Lung (tissue), 12 donors: ENCODE results near the gene KCNRG. TPM values are rescaled to one million over a fixed set of nuclear protein-coding genes. Genes with fewer than 3 reads are reported as not detected.

Source experiments
- ATAC-seq: fragments of 200-7000 bp; cut with Tn5 transposase; one replicate; pipeline ENCODE4 v1.9.1; 2020; ENCODE audit warnings: moderate number of reproducible peaks; ENCODE audit not compliant: insufficient read depth, low FRiP score
- DNase-seq, 3 donors: peaks; one replicate each; pipeline ENCODE4 v3.0.0-alpha.2; 2013 to 2017
- H3K27ac ChIP-seq, 2 donors: one replicate each; pipeline ENCODE4 v1.5.1; 2013; ENCODE audit warnings: mild to moderate bottlenecking in 2 of 2, moderate library complexity in 2 of 2, control low read depth in 1 of 2, inconsistent platforms in 1 of 2, low read depth in 1 of 2, low read length in 1 of 2
- H3K27me3 ChIP-seq, 3 donors: one replicate each; pipeline ENCODE4 v1.5.1; 2013; ENCODE audit warnings: low read length in 2 of 3; ENCODE audit not compliant: control insufficient read depth in 3 of 3, insufficient read depth in 3 of 3
- H3K36me3 ChIP-seq, 4 donors: one replicate each; pipeline ENCODE4 v1.5.1; 2013; ENCODE audit warnings: low read length in 4 of 4, mild to moderate bottlenecking in 1 of 4, moderate library complexity in 1 of 4; ENCODE audit not compliant: control insufficient read depth in 4 of 4, insufficient read depth in 4 of 4
- H3K4me1 ChIP-seq, 5 donors: one replicate each; pipeline ENCODE4 v1.5.1; 2013; ENCODE audit warnings: low read length in 5 of 5, mild to moderate bottlenecking in 2 of 5, moderate library complexity in 1 of 5; ENCODE audit not compliant: control insufficient read depth in 5 of 5, insufficient read depth in 5 of 5
- H3K4me3 ChIP-seq: one replicate; pipeline ENCODE4 v1.5.1; 2013; ENCODE audit warnings: mild to moderate bottlenecking, control low read depth, moderate library complexity
- H3K9ac ChIP-seq, 2 donors: one replicate each; pipeline ENCODE4 v1.5.1; 2013; ENCODE audit warnings: low read length in 2 of 2, control low read depth in 1 of 2; ENCODE audit not compliant: insufficient read depth in 1 of 2
- H3K9me3 ChIP-seq, 4 donors: one replicate each; pipeline ENCODE4 v1.5.1; 2013; ENCODE audit warnings: low read length in 3 of 4, mild to moderate bottlenecking in 1 of 4, moderate library complexity in 1 of 4; ENCODE audit not compliant: control insufficient read depth in 4 of 4, insufficient read depth in 3 of 4
- CTCF ChIP-seq: IDR thresholded peaks from 2 replicates; pipeline ENCODE4 v1.5.1; 2012; ENCODE audit warnings: mild to moderate bottlenecking; ENCODE audit errors: control extremely low read depth, extremely low read depth
- WGBS, 2 donors: extraction: QIAGEN DNeasy Blood & Tissue Kit; methylation state at CpG; one replicate each; pipeline ENCODE4 v1.1.7; 2013; 5-methylcytosine and 5-hydroxymethylcytosine counted together
- polyA plus RNA-seq, 2 donors: library from polyadenylated mRNA; stranded (reverse); fragments of 200-250 nt; gene quantifications; one replicate each; pipeline ENCODE4 v1.2.1, GENCODE V29; 2013
- total RNA-seq, 2 donors: library from RNA; depleted of rRNA in 1 of 2; stranded (reverse); fragments of >200 nt in 1 of 2; gene quantifications; one replicate each; pipeline ENCODE4 v1.2.1, GENCODE V29; 2014 to 2021
- donor health status: control.
- donor health status: control.
- donor health status: Bipolar disorder and iron deficiency.
- donor health status: healthy.
- donor health status: DM: yes; HTN: yes; CAD: no.

The KCNRG gene
- total and polyA plus RNA-seq, 4 donors, result 2.9 to 13.6 (median 6.9) TPM

- TF ChIP-seq CTCF, result no peak
- Histone ChIP-seq H3K9me3 (no peaks in the 10 kb centered on the region), H3K4me3 (no peak overlapping the region), H3K9ac (no peak overlapping the region), H3K27me3 (no peaks in the 10 kb centered on the region), H3K27ac (no peak overlapping the region), H3K4me1 (peaks cover 0 to 15% (median 0%) of the 10 kb centered on the region in 5 donors), H3K36me3 (peaks cover 18 to 23% (median 19%) of the 10 kb centered on the region in 4 donors)
- 93 to 96% methylated on average over 1 of the region's 1 CpG for WGBS, 2 donors
- no peak for DNase-seq
- ATAC-seq, result no peak
Observed at GRCh38 chr13:50011461-50011860, 3.8 kb upstream of the KCNRG start.

GRCh38 chr13:50012396-50013169 is 2.7 kb upstream of the KCNRG start:
- no peaks in the 10 kb centered on the region for H3K9me3 ChIP-seq
- H3K36me3 ChIP-seq, result peaks cover 18 to 20% (median 18%) of the 10 kb centered on the region in 4 donors
- TF ChIP-seq CTCF, result no peak
- H3K4me1 ChIP-seq, result peaks cover 0 to 16% (median 0%) of the 10 kb centered on the region in 5 donors
- no peak overlapping the region for H3K4me3 ChIP-seq
- no peak for DNase-seq
- peak overlapping the region in 1 of 2 donors; percentile 9 for H3K27ac ChIP-seq
- WGBS, 2 donors, result 95 to 97% methylated on average over 6 of the region's 6 CpGs
- no peak overlapping the region for H3K9ac ChIP-seq
- no peak for ATAC-seq
- no peaks in the 10 kb centered on the region for H3K27me3 ChIP-seq

- DNase-seq, result no peak
- Histone ChIP-seq H3K9me3 (no peaks in the 10 kb centered on the region), H3K27ac (no peak overlapping the region), H3K4me3 (no peak overlapping the region), H3K36me3 (peaks cover 16 to 21% (median 17%) of the 10 kb centered on the region in 4 donors), H3K9ac (no peak overlapping the region), H3K4me1 (peaks cover 0 to 17% (median 0%) of the 10 kb centered on the region in 5 donors), H3K27me3 (no peaks in the 10 kb centered on the region)
- 79 to 93% methylated on average over 1 of the region's 1 CpG for WGBS, 2 donors
- no peak for ATAC-seq
- no peak for TF ChIP-seq CTCF
Observed at GRCh38 chr13:50014386-50014785, 858 bp upstream of the KCNRG start.
